GM23338 (cell line): Measurements from ENCODE around the gene PLAAT3. TPM values are rescaled to one million over a fixed set of nuclear protein-coding genes. Genes with fewer than 3 reads are reported as not detected.
"Not testable (repeated sequence)": the region's sequence is repeated elsewhere in the genome, so short reads cannot be mapped to it uniquely, and the experiment has no call there.

ENCODE experiments used
- ATAC-seq: fragments of 200-7000 bp; cut with Tn5 transposase; 3 replicates; pipeline ENCODE4 v1.9.1; 2020
- DNase-seq: peaks from one replicate; pipeline ENCODE4 v3.0.0-alpha.2; 2015; ENCODE audit warnings: low spot score
- H2AFZ ChIP-seq: fragments of 200-600 bp; sonication (generic); 2 replicates; pipeline ENCODE4 v1.8.0; 2016; ENCODE audit warnings: antibody characterized with exemption, mild to moderate bottlenecking, moderate library complexity
- H3F3A ChIP-seq: fragments of 200-600 bp; sonication (generic); replicated peaks from 2 replicates; pipeline ENCODE4 v1.8.0; 2017; ENCODE audit warnings: antibody characterized with exemption, mixed run types, low read depth
- H3K27ac ChIP-seq: fragments of 200-600 bp; sonication (generic); 2 replicates; pipeline ENCODE4 v1.6.1; 2016; ENCODE audit warnings: low read depth
- H3K27me3 ChIP-seq: fragments of 200-600 bp; sonication (generic); 2 replicates; pipeline ENCODE4 v1.8.0; 2016; ENCODE audit warnings: mild to moderate bottlenecking, mixed run types, moderate library complexity; ENCODE audit not compliant: insufficient read depth
- H3K36me3 ChIP-seq: fragments of 200-600 bp; sonication (generic); 2 replicates; pipeline ENCODE4 v1.8.0; 2016; ENCODE audit warnings: mild to moderate bottlenecking; ENCODE audit not compliant: insufficient read depth
- H3K4me1 ChIP-seq: fragments of 200-600 bp; sonication (generic); 2 replicates; pipeline ENCODE4 v1.8.0; 2016; ENCODE audit warnings: mild to moderate bottlenecking, moderate library complexity; ENCODE audit not compliant: insufficient read depth
- H3K4me2 ChIP-seq: fragments of 200-600 bp; sonication (generic); 2 replicates; pipeline ENCODE4 v1.7.1; 2017; ENCODE audit warnings: mixed run types
- H3K4me3 ChIP-seq: fragments of 200-600 bp; sonication (generic); 2 replicates; pipeline ENCODE4 v1.6.1; 2016; ENCODE audit warnings: mixed run types
- H3K79me2 ChIP-seq: fragments of 200-600 bp; sonication (generic); replicated peaks from 2 replicates; pipeline ENCODE4 v1.8.0; 2017; ENCODE audit warnings: mild to moderate bottlenecking; ENCODE audit not compliant: insufficient read depth
- H3K9me2 ChIP-seq: fragments of 200-600 bp; sonication (generic); 2 replicates; pipeline ENCODE4 v1.8.0; 2017; ENCODE audit not compliant: insufficient read depth
- H4K20me1 ChIP-seq: fragments of 200-600 bp; sonication (generic); replicated peaks from 2 replicates; pipeline ENCODE4 v1.8.0; 2017; ENCODE audit warnings: mild to moderate bottlenecking; ENCODE audit not compliant: insufficient read depth
- H3K27ac Mint-ChIP-seq: 2 replicates; pipeline ENCODE4 v1.8.0; 2020; ENCODE audit warnings: inconsistent platforms, mild to moderate bottlenecking, moderate library complexity, mixed read lengths
- H3K27me3 Mint-ChIP-seq: 3 replicates; pipeline ENCODE4 v1.8.0; 2022; ENCODE audit warnings: low read depth, mild to moderate bottlenecking, moderate library complexity, mixed read lengths, inconsistent platforms; ENCODE audit not compliant: insufficient read depth, poor library complexity
- H3K36me3 Mint-ChIP-seq: 3 replicates; pipeline ENCODE4 v1.8.0; 2021; ENCODE audit warnings: low read depth, mild to moderate bottlenecking, inconsistent platforms, moderate library complexity, mixed read lengths
- H3K4me1 Mint-ChIP-seq: 3 replicates; pipeline ENCODE4 v1.8.0; 2020; ENCODE audit warnings: mild to moderate bottlenecking, inconsistent platforms, mixed read lengths
- H3K4me3 Mint-ChIP-seq: 3 replicates; pipeline ENCODE4 v1.8.0; 2021; ENCODE audit warnings: moderate library complexity, mild to moderate bottlenecking, inconsistent platforms, mixed read lengths
- H3K9me3 Mint-ChIP-seq: 3 replicates; pipeline ENCODE4 v1.8.0; 2020; ENCODE audit warnings: moderate library complexity, mild to moderate bottlenecking, inconsistent platforms, mixed read lengths
- EZH2phosphoT487 ChIP-seq: fragments of 200-600 bp; sonication (generic); IDR thresholded peaks from one replicate; pipeline ENCODE4 v1.8.1; 2018; ENCODE audit warnings: antibody characterized with exemption; ENCODE audit not compliant: unreplicated experiment
- JUNB ChIP-seq: IDR thresholded peaks from one replicate; pipeline ENCODE4 v1.6.1; 2016; ENCODE audit warnings: antibody characterized with exemption; ENCODE audit not compliant: unreplicated experiment
- NANOG ChIP-seq: IDR thresholded peaks from 2 replicates; pipeline ENCODE4 v1.6.1; 2016; ENCODE audit warnings: antibody characterized with exemption, borderline replicate concordance
- POLR2AphosphoS5 ChIP-seq: IDR thresholded peaks from 2 replicates; pipeline ENCODE4 v1.6.1; 2016; ENCODE audit warnings: antibody characterized with exemption, low read depth
- ZNF114 ChIP-seq: fragments of 250-450 bp; sonication (Bioruptor Pico); IDR thresholded peaks from 2 replicates; pipeline ENCODE4 v1.5.0; 2020; ENCODE audit warnings: mild to moderate bottlenecking, moderate library complexity
- ZNF331 ChIP-seq: fragments of 250-450 bp; sonication (Bioruptor Pico); IDR thresholded peaks from 2 replicates; pipeline ENCODE4 v1.5.0; 2020; ENCODE audit warnings: low read depth, mild to moderate bottlenecking, moderate library complexity
- polyA plus RNA-seq: library from polyadenylated mRNA; unstranded; fragments of >200 nt; fragmentation: Nextera tagmentation; extraction: Ambion mirVana; gene quantifications from 2 replicates; pipeline ENCODE4 v1.2.1, GENCODE V29; 2016
- total RNA-seq: library from RNA; depleted of rRNA; stranded (reverse); fragments of >200 nt; shearing (Covaris generic); gene quantifications from 2 replicates; pipeline ENCODE4 v1.2.3, GENCODE V29; 2014
- TF ChIP-seq, protein P1 (sequence below): fragments of 250-450 bp; sonication (Bioruptor Pico); IDR thresholded peaks from 2 replicates; pipeline ENCODE4 v1.5.0; 2020; ENCODE audit warnings: mild to moderate bottlenecking, moderate library complexity
- TF ChIP-seq, protein P2 (sequence below), 2 experiments: fragments of 200-600 bp in 1 of 2; sonication (generic) in 1 of 2; conservative IDR thresholded peaks; 2 replicates each; pipeline versions ENCODE4 v1.5.1 to v1.6.1; 2016 to 2017; ENCODE audit warnings: antibody characterized with exemption in 2 of 2, low read depth in 2 of 2, mild to moderate bottlenecking in 2 of 2, moderate library complexity in 1 of 2

Gene PLAAT3
- total and polyA plus RNA-seq, 2 experiments from 2014 or later: 61.1 to 262 TPM

DNA sequence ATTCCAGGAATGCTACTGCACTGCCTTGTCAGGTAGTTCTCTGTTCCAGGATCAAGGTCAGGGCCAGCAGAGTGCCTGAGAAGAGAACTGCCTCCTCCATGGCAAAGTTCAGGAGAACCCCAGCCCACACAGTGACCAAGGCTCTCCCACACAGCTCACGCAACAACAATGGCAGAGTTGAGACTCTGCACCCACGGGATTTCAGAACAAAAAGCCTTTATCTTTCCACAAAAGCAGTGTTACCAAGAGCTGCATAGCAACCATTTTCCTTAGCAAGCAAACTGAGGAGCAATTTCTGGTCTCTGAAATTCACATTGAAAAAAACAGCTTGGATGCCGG lies 11.1 kb downstream of the PLAAT3 start:
- Histone ChIP-seq H2AFZ (no peak overlapping the region), H3K27ac (no peak overlapping the region)
- DNase-seq: no peak

DNA sequence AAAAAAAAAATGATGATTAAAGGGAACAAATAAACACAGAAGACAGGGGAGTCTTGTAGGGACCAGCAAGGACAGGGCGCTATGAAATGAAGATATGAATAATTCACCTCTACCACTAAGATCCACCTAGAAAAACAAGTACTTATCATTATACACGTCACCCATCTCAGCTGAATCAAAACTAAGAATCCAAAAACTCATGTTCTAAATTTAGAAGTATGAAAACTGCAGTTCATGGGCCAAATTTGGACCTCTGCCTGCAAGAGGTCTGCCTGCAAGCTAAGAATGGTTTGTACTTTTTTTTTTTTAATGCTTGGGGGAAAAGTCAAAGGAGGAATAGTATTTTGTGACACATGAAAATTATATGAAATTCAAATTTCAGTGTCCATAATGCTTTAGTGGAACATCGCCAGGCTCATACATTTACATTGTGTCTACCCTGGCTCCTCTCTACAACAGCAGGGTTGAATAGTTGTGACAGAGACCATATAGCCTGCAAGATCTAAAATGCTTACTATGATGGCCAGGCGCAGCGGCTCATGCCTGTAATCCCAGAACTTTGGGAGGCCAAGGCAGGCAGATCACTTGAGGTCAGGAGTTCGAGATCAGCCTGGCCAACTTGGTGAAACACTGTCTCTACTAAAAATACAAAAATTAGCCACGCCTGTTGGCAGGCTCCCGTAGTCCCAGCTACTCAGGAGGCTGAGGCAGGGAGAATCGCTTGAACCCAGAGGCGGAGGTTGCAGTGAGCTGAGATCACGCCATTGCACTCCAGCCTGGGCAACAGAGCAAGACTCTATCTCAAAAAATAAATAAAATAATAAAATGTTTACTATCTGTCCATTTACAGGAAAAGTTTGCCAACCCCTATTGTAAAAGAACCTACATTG lies 11.7 kb downstream of the PLAAT3 start:
- not testable (repeated sequence) for H4K20me1 ChIP-seq, H3K9me3 Mint-ChIP-seq, H3K27me3 Mint-ChIP-seq, H3K9me2 ChIP-seq, H3K27me3 ChIP-seq, H2AFZ ChIP-seq, H3K4me3 ChIP-seq, H3F3A ChIP-seq, H3K27ac ChIP-seq, H3K4me3 Mint-ChIP-seq, ATAC-seq, DNase-seq, H3K4me2 ChIP-seq, H3K36me3 ChIP-seq, H3K4me1 Mint-ChIP-seq, H3K27ac Mint-ChIP-seq
- Histone ChIP-seq H3K79me2 (peaks cover 95% of the 10 kb centered on the region), H3K4me1 (peaks cover 10% of the 10 kb centered on the region)
- peaks cover 14% of the 10 kb centered on the region for H3K36me3 Mint-ChIP-seq

More for the DNA sequence above, 11.1 kb downstream of the PLAAT3 start:
- Histone ChIP-seq H3K36me3 (no peaks in the 10 kb centered on the region; the same call in 1 of the 2 replicates), H3K79me2 (peaks cover 98% of the 10 kb centered on the region), H3K4me2 (no peak overlapping the region), H3K27me3 (no peaks in the 10 kb centered on the region), H3K4me3 (no peak overlapping the region), H3K9me2 (no peaks in the 10 kb centered on the region), H3F3A (no peaks in the 10 kb centered on the region), H3K4me1 (peaks cover 13% of the 10 kb centered on the region), H4K20me1 (no peaks in the 10 kb centered on the region; the same call in 1 of the 2 replicates)
- ATAC-seq: peak; percentile 63
- Mint-ChIP-seq H3K9me3 (no peaks in the 10 kb centered on the region), H3K4me3 (no peak overlapping the region), H3K27ac (0 out of 2 replicates have a peak overlapping the region, but pooled peaks have one; percentile 40), H3K4me1 (peaks cover 5% of the 10 kb centered on the region; the same call in 1 of the 3 replicates), H3K27me3 (no peaks in the 10 kb centered on the region), H3K36me3 (peaks cover 8% of the 10 kb centered on the region)
- TF ChIP-seq ZNF331 (CRISPR knock-in tag) (no peak), JUNB (no peak), POLR2AphosphoS5 (no peak), NANOG (no peak), ZNF114 (CRISPR knock-in tag) (no peak), EZH2phosphoT487 (no peak)
- TF ChIP-seq, protein P1, sequence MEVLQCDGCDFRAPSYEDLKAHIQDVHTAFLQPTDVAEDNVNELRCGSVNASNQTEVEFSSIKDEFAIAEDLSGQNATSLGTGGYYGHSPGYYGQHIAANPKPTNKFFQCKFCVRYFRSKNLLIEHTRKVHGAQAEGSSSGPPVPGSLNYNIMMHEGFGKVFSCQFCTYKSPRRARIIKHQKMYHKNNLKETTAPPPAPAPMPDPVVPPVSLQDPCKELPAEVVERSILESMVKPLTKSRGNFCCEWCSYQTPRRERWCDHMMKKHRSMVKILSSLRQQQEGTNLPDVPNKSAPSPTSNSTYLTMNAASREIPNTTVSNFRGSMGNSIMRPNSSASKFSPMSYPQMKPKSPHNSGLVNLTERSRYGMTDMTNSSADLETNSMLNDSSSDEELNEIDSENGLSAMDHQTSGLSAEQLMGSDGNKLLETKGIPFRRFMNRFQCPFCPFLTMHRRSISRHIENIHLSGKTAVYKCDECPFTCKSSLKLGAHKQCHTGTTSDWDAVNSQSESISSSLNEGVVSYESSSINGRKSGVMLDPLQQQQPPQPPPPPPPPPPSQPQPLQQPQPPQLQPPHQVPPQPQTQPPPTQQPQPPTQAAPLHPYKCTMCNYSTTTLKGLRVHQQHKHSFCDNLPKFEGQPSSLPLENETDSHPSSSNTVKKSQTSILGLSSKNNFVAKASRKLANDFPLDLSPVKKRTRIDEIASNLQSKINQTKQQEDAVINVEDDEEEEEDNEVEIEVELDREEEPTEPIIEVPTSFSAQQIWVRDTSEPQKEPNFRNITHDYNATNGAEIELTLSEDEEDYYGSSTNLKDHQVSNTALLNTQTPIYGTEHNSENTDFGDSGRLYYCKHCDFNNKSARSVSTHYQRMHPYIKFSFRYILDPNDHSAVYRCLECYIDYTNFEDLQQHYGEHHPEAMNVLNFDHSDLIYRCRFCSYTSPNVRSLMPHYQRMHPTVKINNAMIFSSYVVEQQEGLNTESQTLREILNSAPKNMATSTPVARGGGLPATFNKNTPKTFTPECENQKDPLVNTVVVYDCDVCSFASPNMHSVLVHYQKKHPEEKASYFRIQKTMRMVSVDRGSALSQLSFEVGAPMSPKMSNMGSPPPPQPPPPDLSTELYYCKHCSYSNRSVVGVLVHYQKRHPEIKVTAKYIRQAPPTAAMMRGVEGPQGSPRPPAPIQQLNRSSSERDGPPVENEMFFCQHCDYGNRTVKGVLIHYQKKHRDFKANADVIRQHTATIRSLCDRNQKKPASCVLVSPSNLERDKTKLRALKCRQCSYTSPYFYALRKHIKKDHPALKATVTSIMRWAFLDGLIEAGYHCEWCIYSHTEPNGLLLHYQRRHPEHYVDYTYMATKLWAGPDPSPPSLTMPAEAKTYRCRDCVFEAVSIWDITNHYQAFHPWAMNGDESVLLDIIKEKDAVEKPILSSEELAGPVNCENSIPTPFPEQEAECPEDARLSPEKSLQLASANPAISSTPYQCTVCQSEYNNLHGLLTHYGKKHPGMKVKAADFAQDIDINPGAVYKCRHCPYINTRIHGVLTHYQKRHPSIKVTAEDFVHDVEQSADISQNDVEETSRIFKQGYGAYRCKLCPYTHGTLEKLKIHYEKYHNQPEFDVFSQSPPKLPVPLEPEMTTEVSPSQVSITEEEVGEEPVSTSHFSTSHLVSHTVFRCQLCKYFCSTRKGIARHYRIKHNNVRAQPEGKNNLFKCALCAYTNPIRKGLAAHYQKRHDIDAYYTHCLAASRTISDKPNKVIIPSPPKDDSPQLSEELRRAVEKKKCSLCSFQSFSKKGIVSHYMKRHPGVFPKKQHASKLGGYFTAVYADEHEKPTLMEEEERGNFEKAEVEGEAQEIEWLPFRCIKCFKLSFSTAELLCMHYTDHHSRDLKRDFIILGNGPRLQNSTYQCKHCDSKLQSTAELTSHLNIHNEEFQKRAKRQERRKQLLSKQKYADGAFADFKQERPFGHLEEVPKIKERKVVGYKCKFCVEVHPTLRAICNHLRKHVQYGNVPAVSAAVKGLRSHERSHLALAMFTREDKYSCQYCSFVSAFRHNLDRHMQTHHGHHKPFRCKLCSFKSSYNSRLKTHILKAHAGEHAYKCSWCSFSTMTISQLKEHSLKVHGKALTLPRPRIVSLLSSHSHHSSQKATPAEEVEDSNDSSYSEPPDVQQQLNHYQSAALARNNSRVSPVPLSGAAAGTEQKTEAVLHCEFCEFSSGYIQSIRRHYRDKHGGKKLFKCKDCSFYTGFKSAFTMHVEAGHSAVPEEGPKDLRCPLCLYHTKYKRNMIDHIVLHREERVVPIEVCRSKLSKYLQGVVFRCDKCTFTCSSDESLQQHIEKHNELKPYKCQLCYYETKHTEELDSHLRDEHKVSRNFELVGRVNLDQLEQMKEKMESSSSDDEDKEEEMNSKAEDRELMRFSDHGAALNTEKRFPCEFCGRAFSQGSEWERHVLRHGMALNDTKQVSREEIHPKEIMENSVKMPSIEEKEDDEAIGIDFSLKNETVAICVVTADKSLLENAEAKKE (CRISPR knock-in tag): no peak
- TF ChIP-seq, protein P2, sequence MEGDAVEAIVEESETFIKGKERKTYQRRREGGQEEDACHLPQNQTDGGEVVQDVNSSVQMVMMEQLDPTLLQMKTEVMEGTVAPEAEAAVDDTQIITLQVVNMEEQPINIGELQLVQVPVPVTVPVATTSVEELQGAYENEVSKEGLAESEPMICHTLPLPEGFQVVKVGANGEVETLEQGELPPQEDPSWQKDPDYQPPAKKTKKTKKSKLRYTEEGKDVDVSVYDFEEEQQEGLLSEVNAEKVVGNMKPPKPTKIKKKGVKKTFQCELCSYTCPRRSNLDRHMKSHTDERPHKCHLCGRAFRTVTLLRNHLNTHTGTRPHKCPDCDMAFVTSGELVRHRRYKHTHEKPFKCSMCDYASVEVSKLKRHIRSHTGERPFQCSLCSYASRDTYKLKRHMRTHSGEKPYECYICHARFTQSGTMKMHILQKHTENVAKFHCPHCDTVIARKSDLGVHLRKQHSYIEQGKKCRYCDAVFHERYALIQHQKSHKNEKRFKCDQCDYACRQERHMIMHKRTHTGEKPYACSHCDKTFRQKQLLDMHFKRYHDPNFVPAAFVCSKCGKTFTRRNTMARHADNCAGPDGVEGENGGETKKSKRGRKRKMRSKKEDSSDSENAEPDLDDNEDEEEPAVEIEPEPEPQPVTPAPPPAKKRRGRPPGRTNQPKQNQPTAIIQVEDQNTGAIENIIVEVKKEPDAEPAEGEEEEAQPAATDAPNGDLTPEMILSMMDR (conservative IDR thresholded peaks at IDR 0.05; ENCODE audit: low read depth in 2 of 2): no peak
